ENCODE data around the gene HDDC3.

The HDDC3 gene

GRCh38 chr15:90931828-90932659, at the start of gene HDDC3:
HDDC3 (minus strand) TSS chr15:90932549; CDS start chr15:90932540, 9 bp downstream.
- peak; percentile 94 to 95 for DNase-seq

GRCh38 chr15:90982135-90982534, 49.8 kb upstream of the HDDC3 start:
- DNase-seq, result no peak

- DNase-seq, result no peak
These were observed 49.3 kb upstream of the HDDC3 start for GRCh38 chr15:90981681-90982080.

GRCh38 chr15:90979582-90979981, 47.2 kb upstream of the HDDC3 start:
- DNase-seq, result no peak

GRCh38 chr15:90974216-90974615, 41.9 kb upstream of the HDDC3 start:
- DNase-seq, result no peak

- DNase-seq, result no peak
These were observed 39.8 kb upstream of the HDDC3 start for GRCh38 chr15:90972133-90972532.

GRCh38 chr15:90970274-90970673, 37.9 kb upstream of the HDDC3 start:
- no peak for DNase-seq

- no peak for DNase-seq
These were observed 36.1 kb upstream of the HDDC3 start for GRCh38 chr15:90968434-90968833.

GRCh38 chr15:90967206-90967605, 34.9 kb upstream of the HDDC3 start:
- DNase-seq, result no peak

GRCh38 chr15:90966262-90966661, 33.9 kb upstream of the HDDC3 start:
- DNase-seq, result no peak

- DNase-seq, result no peak
These were observed 29.7 kb upstream of the HDDC3 start for GRCh38 chr15:90962021-90962420.

- DNase-seq, result no peak
These were observed 28.1 kb upstream of the HDDC3 start for GRCh38 chr15:90960298-90961091.

GRCh38 chr15:90959894-90960293, 27.5 kb upstream of the HDDC3 start:
- no peak for DNase-seq

- no peak for DNase-seq
These were observed 26.8 kb upstream of the HDDC3 start for GRCh38 chr15:90959028-90959595.

- no peak for DNase-seq
These were observed 25.4 kb upstream of the HDDC3 start for GRCh38 chr15:90957791-90958190.

GRCh38 chr15:90957031-90957790, 24.9 kb upstream of the HDDC3 start:
- no peak for DNase-seq

GRCh38 chr15:90956274-90957030, 24.1 kb upstream of the HDDC3 start:
- DNase-seq, result peak; percentile 47 to 81

- DNase-seq, result no peak
These were observed 23.4 kb upstream of the HDDC3 start for GRCh38 chr15:90955624-90956273.

GRCh38 chr15:90954712-90955623, 22.6 kb upstream of the HDDC3 start, which contains the start of gene RCCD1:
RCCD1 (plus strand) TSS chr15:90954884; CDS start chr15:90956735, 1,851 bp downstream.
- peak; percentile 96 to 97 for DNase-seq

Measured in NCI-H524 (cell line).